Measurements from ENCODE around the gene ZNF557.
"Not testable (repeated sequence)": the region's sequence is repeated elsewhere in the genome, so short reads cannot be mapped to it uniquely, and the experiment has no call there.

Gene ZNF557
- long read RNA-seq, donor 1, partial matches to known transcripts: 0 of 1 reads
- long read RNA-seq, donor 1, other reads (novel, unspliced or antisense): 0 of 1 reads
- long read RNA-seq, donor 2, partial matches to known transcripts: 0 of 2 reads
- long read RNA-seq, donor 2, other reads (novel, unspliced or antisense): 0 of 2 reads
- long read RNA-seq, donor 3, partial matches to known transcripts: 0 of 1 reads
- long read RNA-seq, donor 3, other reads (novel, unspliced or antisense): 0 of 1 reads
- long read RNA-seq, donor 4, partial matches to known transcripts: 0 of 1 reads
- long read RNA-seq, donor 4, other reads (novel, unspliced or antisense): 0 of 1 reads
- long read RNA-seq, donor 5: 0 reads
- long read RNA-seq, donor 6, full-length matches to known transcripts: 1 of 1 reads
- long read RNA-seq, donor 6, partial matches to known transcripts: 0 of 1 reads
- long read RNA-seq, donor 6, other reads (novel, unspliced or antisense): 0 of 1 reads
- long read RNA-seq, donor 7: 0 reads
- long read RNA-seq, donor 8, partial matches to known transcripts: 10 of 10 reads
- long read RNA-seq, donor 8, other reads (novel, unspliced or antisense): 0 of 10 reads

DNA sequence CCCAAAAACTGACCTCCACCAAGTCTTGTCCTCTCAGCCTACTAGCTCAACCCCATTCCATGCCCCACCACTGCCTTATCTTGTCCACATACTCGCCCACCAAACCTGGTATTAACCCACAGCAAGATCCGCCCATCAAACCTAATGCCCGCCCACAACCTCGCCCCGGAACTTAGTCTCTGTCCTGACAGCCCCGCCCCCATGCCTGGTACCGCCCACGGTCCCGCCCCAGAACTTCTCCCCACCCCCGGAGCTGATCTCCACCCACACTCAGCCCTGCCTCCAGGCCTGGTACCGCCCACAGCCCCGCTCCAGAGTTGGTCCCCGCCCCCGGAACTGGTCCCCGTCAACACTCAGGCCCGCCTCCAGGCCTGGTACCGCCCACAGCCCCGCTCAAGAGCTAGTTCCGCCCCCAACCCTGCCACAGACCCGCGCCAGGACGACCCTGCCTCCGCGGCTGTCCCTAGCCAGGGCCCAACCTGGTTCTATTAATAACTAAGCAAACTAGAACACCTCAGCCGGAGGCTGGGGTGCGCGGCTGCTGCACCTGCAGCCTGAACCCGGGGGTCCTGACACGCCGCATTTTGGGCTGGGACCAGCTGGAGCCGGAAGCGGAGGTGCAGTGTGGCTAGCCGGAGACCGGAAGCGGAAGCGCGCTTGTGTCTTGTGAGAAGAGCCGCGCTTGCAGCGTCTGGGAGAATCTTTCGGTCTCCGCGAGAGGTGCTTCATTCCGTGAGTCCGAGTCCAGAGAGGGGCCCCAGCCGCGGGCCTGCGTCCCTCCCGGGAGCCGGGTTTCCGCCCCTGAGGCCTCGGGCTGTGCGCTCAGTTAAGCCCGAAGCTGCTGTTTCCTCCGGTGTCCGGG is at the start of gene ZNF557:
TSS of gene ZNF557 (plus strand) at position 662 of the 862 bp plus-strand sequence. CDS start 5,372 bp downstream, outside the sequence.
- DNase-seq: peak; percentile 98

DNA sequence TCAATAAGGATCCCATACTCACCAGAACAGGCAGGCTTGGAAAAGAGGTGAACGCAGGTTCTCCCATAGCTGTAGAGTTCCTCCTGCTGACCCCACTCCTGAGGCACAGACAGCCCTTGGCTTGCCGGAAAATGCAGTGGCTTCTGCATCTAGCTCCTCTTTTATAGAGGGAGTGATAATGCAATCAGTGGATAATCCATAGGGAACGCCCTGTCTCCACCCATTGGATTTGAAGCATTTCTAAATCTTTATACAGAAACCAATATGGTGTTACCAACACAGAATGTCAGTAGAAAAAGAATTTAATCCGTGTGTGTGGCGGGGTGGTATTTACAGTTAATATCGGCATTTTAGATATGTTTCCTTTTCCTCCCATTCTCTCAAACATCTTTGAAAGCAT is 48.2 kb upstream of the ZNF557 start, which contains the start of gene MBD3L2B:
TSS of gene MBD3L2B (minus strand) at position 101 of the 400 bp plus-strand sequence. CDS start at position 67, 34 bp downstream.
- not testable (repeated sequence) for DNase-seq

DNA sequence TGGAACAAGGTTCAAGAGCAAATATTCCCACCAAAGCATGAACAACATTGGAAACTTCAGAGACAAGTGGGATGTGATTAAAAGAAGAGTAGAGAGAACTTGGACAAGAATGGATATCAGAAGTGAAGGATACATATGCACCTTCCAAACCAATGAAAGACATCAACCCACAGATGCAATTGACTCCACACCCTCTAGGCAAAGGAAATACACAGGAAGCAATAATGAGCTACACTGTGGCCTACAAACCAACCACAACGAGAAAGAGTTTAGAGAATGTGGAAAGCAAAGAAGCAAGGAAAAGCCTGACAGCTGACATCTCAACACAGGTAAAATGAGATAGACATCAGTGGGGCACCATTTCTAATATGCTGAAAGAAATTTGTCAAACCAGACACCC is 40.7 kb upstream of the ZNF557 start:
- DNase-seq: not testable (repeated sequence)

DNA sequence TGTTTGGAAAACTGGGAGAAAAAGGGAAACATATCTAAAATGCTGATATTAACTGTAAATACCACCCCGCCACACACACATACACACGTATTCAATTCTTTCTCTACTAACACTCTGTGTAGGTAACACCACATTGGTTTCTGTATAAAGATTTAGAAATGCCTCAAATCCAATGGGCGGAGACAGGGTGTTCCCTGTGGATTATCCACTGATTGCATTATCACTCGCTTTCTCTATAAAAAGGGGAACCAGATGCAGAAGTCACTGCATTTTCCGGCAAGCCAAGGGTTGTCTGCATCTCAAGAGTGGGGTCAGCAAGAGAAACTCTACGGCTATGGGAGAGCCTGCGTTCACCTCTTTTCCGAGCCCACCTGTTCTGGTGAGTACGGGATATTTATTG is 39.2 kb upstream of the ZNF557 start, which contains the start of gene MBD3L5:
TSS of gene MBD3L5 (plus strand) at position 301 of the 400 bp plus-strand sequence. CDS start at position 335, 34 bp downstream.
- DNase-seq: not testable (repeated sequence)

DNA sequence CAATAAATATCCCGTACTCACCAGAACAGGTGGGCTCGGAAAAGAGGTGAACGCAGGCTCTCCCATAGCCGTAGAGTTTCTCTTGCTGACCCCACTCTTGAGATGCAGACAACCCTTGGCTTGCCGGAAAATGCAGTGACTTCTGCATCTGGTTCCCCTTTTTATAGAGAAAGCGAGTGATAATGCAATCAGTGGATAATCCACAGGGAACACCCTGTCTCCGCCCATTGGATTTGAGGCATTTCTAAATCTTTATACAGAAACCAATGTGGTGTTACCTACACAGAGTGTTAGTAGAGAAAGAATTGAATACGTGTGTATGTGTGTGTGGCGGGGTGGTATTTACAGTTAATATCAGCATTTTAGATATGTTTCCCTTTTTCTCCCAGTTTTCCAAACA is 29.4 kb upstream of the ZNF557 start, which contains the start of gene MBD3L4:
TSS of gene MBD3L4 (minus strand) at position 101 of the 400 bp plus-strand sequence. CDS start at position 66, 35 bp downstream.
- DNase-seq: not testable (repeated sequence)

DNA sequence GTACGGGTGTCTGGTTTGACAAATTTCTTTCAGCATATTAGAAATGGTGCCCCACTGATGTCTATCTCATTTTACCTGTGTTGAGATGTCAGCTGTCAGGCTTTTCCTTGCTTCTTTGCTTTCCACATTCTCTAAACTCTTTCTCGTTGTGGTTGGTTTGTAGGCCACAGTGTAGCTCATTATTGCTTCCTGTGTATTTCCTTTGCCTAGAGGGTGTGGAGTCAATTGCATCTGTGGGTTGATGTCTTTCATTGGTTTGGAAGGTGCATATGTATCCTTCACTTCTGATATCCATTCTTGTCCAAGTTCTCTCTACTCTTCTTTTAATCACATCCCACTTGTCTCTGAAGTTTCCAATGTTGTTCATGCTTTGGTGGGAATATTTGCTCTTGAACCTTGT is 27.9 kb upstream of the ZNF557 start:
- not testable (repeated sequence) for DNase-seq

DNA sequence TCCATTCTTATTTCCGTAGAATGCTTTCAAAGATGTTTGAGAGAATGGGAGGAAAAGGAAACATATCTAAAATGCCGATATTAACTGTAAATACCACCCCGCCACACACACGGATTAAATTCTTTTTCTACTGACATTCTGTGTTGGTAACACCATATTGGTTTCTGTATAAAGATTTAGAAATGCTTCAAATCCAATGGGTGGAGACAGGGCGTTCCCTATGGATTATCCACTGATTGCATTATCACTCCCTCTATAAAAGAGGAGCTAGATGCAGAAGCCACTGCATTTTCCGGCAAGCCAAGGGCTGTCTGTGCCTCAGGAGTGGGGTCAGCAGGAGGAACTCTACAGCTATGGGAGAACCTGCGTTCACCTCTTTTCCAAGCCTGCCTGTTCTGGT is 20.5 kb upstream of the ZNF557 start, which contains the start of gene MBD3L2:
TSS of gene MBD3L2 (plus strand) at position 301 of the 400 bp plus-strand sequence. CDS start at position 354, 53 bp downstream.
- DNase-seq: not testable (repeated sequence)

DNA sequence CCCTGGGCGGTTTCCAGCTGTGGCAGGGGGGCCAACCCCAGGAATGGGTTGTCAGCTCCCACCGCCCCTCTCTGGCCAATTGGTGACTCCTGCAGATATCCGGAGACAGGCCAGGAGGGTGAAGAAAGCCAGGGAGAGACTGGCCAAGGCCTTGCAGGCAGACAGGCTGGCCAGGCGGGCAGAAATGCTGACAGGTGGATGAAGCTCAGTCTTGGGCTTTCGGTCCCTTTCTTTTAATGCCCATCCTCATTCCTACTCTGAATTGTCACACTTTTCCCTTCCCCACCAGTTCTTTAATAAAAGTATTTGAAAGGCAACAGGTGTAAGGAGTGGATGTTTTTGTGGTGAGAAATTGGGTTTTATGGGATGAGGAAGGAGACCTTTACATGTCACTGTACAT is 18.1 kb upstream of the ZNF557 start:
- DNase-seq: not testable (repeated sequence)

DNA sequence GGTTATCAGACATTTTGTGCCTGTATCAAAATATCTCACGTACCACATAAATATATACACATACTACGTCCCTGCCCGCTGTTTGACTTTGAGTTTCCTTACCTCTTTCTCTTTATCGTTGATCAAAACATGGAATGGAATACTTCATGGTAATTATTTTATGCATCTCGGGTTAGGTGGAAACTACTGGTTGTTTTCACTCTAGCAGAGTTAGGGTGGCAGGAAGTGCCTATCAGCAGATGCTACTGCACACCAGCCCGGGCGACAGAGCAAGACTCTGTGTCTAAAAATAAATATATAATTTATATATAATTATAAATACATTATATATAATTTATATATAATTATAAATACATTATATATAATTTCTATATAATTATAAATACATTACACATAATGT is 16.6 kb upstream of the ZNF557 start:
- not testable (repeated sequence) for DNase-seq

DNA sequence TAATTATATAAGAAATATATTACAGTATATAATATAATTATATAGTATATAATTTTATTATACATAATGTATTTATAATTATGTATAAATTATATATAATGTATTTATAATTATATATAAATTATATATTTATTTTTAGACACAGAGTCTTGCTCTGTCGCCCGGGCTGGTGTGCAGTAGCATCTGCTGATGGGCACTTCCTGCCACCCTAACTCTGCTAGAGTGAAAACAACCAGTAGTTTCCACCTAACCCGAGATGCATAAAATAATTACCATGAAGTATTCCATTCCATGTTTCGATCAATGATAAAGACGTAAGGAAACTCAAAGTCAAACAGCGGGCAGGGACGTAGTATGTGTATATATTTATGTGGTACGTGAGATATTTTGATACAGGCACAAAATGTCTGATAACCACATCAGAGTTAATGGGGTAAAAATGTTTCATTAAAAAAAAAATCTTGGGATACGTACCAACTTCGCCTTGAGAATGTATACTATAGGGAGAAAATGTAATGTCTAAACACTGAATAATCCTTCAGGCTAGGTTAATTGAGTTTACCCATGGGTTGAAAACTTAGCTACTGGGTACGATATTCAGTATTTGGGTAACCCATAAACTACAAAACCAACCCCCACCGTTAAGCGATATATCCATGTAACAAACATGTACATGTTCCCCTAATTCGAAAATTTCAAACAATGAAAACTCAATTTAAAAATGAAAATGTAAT is 14.7 kb upstream of the ZNF557 start:
- not testable (repeated sequence) for DNase-seq

DNA sequence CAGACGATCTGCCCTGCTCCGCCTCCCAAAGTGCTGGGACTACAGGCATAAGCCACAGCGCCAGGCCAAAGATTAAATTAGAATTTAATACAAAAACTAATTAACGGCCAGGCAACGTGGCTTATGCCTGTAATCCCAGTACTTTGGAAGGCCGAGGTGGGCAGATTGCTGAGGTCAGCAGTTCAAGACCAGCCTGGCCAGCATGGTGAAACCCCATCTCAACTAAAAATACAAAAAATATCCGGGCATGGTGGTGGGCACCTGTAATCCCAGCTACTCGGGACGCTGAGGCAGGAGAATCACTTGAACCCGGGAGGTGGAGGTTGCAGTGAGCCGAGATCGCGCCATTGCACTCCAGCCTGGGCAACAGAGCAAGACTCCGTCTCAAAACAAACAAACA is 13.8 kb upstream of the ZNF557 start:
- not testable (repeated sequence) for DNase-seq

DNA sequence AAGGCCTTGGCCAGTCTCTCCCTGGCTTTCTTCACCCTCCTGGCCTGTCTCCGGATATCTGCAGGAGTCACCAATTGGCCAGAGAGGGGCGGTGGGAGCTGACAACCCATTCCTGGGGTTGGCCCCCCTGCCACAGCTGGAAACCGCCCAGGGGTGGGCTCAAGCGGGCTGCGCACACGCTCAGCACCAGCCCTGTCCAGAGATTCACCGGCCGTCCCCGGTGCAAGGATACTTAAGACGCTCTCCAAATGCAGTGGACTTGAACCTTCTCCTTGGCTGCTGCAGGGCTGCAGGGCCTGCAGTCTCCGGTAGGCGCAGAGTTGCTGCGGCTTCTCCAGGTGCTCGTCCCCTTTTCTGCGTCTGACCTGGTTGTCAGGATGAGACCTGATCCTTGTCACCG is 13.1 kb upstream of the ZNF557 start:
- DNase-seq: not testable (repeated sequence)

DNA sequence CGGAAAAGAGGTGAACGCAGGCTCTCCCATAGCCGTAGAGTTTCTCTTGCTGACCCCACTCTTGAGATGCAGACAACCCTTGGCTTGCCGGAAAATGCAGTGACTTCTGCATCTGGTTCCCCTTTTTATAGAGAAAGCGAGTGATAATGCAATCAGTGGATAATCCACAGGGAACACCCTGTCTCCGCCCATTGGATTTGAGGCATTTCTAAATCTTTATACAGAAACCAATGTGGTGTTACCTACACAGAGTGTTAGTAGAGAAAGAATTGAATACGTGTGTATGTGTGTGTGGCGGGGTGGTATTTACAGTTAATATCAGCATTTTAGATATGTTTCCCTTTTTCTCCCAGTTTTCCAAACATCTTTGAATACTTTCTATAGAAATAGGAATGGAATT is 10.9 kb upstream of the ZNF557 start, which contains the start of gene MBD3L3:
TSS of gene MBD3L3 (minus strand) at position 101 of the 400 bp plus-strand sequence. CDS start at position 30, 71 bp downstream.
- DNase-seq: not testable (repeated sequence)

DNA sequence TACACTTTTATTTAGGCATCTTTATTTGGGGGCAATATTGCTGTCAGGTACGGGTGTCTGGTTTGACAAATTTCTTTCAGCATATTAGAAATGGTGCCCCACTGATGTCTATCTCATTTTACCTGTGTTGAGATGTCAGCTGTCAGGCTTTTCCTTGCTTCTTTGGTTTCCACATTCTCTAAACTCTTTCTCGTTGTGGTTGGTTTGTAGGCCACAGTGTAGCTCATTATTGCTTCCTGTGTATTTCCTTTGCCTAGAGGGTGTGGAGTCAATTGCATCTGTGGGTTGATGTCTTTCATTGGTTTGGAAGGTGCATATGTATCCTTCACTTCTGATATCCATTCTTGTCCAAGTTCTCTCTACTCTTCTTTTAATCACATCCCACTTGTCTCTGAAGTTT is 9.5 kb upstream of the ZNF557 start:
- DNase-seq: not testable (repeated sequence)

DNA sequence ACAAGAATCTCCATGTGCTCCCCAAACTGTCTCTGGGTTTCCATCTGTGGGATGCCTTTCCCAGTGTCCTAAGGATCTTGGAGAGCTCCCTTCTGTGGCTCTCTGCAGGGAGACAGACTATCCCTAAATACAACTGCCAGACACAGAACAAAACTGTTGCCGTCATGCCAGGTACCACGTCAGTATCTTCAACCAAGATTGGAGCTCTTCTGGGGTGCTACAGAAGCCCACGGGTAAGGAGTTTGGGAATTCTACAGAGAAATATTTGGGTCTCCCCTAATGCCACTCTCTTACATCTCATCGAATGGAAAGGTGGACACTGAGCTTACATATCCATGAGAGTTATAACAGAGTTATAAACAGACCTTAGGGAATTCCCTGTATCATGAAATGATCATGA is 6.2 kb upstream of the ZNF557 start:
- DNase-seq: no peak

DNA sequence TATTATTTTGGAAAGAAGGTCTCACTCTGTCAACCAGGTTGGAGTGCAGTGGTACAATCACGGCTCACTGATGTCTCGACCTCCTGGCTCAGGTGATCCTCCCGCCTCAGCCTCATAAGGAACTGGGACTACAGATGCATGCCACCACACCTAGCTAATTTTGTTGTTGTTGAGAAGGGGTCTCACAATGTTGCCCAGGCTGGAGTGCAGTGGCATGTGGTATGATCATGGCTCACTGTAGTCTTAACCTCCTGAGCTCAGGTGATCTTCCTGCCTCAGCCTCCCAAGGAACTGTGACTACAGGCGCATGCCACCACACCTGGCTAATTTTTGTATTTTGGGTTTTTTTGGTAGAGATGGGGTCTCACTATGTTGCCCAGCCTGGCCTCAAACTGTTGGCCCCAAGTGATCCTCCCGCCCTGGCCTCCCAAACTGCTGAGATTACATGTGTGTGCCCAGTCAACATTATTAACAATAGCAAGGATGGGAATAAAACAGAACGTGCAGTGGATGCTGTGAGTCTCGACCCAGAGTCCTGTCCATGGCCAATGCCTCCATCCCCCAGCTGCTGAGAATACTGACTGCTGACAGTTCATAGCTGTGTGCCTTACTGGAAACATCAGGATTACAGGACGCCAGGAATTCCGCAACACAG is 5.6 kb upstream of the ZNF557 start:
- DNase-seq: no peak

DNA sequence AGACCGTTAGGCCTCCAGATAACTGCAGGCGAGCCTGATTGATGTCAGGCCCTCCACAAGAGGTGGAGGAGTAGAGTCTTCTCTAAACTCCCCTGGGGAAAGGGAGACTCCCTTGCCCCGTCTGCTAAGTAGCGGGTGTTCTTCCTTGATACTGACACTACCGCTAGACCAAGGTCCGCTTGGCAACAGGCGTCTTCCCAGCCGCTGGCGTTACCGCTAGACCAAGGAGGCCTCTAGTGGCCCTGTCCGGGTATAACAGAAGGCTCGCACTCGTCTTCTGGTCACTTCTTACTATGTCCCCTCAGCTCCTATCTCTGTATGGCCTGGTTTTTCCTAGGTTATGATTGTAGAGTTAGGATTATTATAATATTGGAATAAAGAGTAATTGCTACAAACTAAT is 2.4 kb upstream of the ZNF557 start:
- DNase-seq: not testable (repeated sequence)

DNA sequence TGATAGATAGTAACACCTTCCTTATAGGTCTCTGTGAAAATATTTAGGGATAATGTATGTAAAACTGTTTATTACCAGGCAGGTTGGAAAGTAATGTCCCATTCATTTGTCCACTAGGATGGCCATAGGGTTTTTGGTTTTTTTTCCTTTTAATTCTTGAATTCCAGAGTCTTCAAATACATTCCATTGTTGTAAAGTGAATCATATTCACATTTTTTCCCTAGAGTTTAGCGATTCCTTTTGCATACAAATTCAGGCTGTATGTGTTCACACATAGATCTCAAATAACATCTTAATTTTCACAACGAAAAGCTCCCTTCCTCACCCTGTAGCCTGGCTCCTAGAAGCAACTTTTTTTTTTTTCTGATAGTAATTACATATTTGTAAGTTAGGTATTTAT is 1.8 kb upstream of the ZNF557 start:
- no peak for DNase-seq

DNA sequence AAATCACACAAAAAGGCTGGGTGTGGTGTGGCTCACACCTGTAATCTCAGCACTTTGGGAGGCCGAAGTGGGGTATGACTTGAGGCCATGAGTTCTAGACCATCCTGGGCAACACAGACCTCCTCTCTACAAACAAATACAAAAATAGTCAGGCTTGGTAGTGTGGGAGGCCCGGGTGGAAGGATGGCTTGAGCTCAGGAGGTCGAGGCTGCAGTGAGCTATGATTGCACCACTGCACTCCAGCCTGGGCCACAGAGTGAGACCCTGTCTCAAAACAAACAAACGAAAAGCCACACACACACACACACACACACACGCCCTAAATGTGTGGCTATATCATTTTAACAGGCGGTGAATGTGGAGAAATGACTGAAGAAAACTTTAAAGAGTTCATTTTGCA is 904 bp upstream of the ZNF557 start:
- DNase-seq: no peak

DNA sequence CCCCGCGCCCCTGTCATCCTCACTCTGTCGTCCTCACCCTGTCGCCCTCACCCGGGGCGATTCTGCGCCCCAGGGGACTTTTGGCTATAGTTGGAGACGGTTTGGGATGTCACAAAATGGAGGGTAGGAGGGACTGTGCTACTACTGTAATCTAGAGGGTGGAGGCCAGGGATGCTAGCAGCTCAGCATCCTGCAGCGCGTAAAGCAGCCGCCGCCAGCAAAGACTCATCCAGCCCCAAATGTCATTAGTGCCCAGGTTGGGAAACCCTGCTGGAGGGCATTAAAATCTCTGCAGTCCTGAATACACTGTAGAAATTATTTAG is 362 bp downstream of the ZNF557 start:
- no peak for DNase-seq

DNA sequence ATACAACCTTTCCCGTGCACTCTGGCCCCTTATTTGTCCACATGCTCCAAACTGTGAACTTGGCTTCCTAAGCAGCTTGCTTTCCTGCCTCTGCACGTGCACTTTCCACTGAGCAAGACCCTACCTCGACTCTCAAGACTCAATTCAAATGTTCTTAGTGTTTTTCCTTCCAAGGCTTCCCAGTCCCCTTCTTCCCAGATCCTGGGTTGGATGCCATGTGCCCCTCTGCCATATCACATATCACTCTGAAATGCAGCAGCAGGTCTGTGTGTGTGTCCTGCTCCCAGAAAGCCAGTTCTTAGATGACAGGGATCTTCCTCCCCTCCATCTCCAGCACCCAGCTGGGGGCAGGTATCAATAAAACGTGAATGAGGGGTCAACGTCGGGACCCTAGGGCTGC is 3.0 kb downstream of the ZNF557 start:
- no peak for DNase-seq

Data from right kidney (tissue), 9 donors.